ENCODE data around the gene ZFYVE21.

DNA sequence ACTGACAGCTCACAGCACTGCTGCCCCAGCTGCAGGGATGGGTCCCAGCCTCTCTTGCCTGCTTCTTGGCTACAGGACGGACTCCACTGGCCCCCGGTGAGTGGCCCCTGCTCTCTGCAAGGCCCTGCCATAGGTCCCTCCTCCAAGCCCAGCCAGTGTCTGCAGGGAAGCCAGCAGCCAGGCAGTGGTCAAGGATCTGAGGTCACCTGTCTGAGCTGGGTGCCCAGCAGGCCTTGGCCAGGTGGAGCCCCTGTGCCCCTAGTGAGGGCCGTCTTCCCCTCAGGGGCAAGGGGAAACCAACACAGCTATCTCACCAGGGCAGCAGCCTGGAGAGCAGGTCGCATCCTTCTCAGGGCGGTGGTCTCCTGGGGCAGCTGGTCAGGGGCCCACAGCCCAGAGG, 13.5 kb upstream of the ZFYVE21 start:
- TF ChIP-seq, protein P1, sequence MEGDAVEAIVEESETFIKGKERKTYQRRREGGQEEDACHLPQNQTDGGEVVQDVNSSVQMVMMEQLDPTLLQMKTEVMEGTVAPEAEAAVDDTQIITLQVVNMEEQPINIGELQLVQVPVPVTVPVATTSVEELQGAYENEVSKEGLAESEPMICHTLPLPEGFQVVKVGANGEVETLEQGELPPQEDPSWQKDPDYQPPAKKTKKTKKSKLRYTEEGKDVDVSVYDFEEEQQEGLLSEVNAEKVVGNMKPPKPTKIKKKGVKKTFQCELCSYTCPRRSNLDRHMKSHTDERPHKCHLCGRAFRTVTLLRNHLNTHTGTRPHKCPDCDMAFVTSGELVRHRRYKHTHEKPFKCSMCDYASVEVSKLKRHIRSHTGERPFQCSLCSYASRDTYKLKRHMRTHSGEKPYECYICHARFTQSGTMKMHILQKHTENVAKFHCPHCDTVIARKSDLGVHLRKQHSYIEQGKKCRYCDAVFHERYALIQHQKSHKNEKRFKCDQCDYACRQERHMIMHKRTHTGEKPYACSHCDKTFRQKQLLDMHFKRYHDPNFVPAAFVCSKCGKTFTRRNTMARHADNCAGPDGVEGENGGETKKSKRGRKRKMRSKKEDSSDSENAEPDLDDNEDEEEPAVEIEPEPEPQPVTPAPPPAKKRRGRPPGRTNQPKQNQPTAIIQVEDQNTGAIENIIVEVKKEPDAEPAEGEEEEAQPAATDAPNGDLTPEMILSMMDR (IDR thresholded peaks at IDR 0.05): no peak
- no peak for TF ChIP-seq POLR2A (IDR thresholded peaks at IDR 0.05)
